ENCODE results near the gene IFIT2.

Gene IFIT2

DNA sequence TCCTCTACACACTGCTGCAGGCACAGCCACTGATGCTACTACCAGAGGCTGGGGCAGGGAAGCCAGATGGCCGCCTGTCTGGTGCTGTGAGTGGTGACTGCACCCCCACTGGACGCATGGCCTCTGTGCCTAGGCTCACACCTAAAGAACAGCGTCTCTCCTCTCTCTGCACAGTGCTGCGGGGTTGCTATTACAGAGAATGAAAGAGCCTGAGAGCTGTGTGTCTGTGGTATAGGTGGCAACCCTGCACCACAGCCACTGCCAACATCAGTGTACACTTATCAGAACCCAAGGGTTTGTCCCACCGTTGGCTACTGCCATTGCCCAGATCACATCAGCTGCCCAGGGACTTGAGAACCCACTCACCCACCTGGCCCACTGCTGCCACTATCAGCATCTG, 4.1 kb upstream of the IFIT2 start:
- no peaks in the 10 kb centered on the region for H3K9me3 ChIP-seq (ENCODE audit: control insufficient read depth, low read length)
- H3K4me1 ChIP-seq (ENCODE audit: control insufficient read depth, insufficient read depth, low read length, poor library complexity, severe bottlenecking), result no peaks in the 10 kb centered on the region
- no peak overlapping the region for H3K4me3 ChIP-seq (ENCODE audit: extremely low read depth, insufficient read depth, low read length, poor library complexity, severe bottlenecking)
- 94 to 100% methylated on average over 2 to 4 of the region's 5 CpGs for WGBS, 2 experiments (ENCODE audit: insufficient coverage in 2 of 2)
- H3K36me3 ChIP-seq (ENCODE audit: control insufficient read depth, insufficient read depth, low read length), result no peaks in the 10 kb centered on the region
- H3K27ac ChIP-seq (ENCODE audit: low read depth, low read length, severe bottlenecking), result no peak overlapping the region

DNA sequence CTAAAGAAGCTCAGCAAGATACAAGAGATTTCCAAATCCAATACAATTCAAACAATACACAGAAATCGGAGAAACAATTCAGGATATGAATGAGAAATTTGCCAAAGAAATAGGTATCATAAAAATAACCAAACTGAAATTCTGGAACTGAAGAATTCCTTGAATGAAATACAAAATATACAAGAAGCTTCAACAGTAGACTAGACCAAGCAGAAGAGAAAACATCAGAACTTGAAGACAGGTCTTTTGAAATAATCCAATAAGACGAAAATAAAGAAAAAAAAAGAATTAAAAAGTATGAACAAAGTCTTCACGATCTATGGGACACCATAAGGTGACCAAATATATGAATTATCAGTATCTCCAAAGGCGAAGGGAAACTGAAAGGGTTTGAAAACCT, 2.8 kb upstream of the IFIT2 start:
- WGBS, 2 experiments (ENCODE audit: insufficient coverage in 2 of 2), result no CpG with 5 or more reads among the region's 4 CpGs
- Histone ChIP-seq H3K4me1 (ENCODE audit: control insufficient read depth, insufficient read depth, low read length, poor library complexity, severe bottlenecking) (no peaks in the 10 kb centered on the region), H3K9me3 (ENCODE audit: control insufficient read depth, low read length) (no peaks in the 10 kb centered on the region), H3K27ac (ENCODE audit: low read depth, low read length, severe bottlenecking) (no peak overlapping the region), H3K36me3 (ENCODE audit: control insufficient read depth, insufficient read depth, low read length) (no peaks in the 10 kb centered on the region), H3K4me3 (ENCODE audit: extremely low read depth, insufficient read depth, low read length, poor library complexity, severe bottlenecking) (no peak overlapping the region)

DNA sequence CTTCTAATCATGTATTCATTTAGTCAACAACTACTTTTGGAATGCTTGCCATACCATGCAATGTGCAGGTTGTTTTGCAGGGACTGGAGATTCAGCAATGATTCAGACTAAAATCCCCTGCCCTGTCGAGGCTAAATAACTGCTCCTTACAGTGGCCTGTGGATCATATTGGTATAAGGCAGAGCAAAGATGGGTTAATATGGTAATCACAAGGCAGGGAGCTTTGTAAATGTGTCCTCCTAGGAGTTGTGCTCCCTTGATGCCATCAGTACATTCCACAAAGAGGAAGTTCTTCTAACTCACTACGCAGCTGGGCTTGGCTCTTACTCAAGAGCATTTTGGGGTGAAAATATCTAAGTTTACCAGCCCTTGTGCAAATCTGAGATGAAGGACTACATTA, 614 bp upstream of the IFIT2 start:
- H3K27ac ChIP-seq (ENCODE audit: low read depth, low read length, severe bottlenecking), result no peak overlapping the region
- no peaks in the 10 kb centered on the region for H3K9me3 ChIP-seq (ENCODE audit: control insufficient read depth, low read length)
- 60 to 100% methylated on average over 1 of the region's 2 CpGs for WGBS, 2 experiments (ENCODE audit: insufficient coverage in 2 of 2)
- no peak overlapping the region for H3K4me3 ChIP-seq (ENCODE audit: extremely low read depth, insufficient read depth, low read length, poor library complexity, severe bottlenecking)
- no peaks in the 10 kb centered on the region for H3K4me1 ChIP-seq (ENCODE audit: control insufficient read depth, insufficient read depth, low read length, poor library complexity, severe bottlenecking)
- H3K36me3 ChIP-seq (ENCODE audit: control insufficient read depth, insufficient read depth, low read length), result no peaks in the 10 kb centered on the region

DNA sequence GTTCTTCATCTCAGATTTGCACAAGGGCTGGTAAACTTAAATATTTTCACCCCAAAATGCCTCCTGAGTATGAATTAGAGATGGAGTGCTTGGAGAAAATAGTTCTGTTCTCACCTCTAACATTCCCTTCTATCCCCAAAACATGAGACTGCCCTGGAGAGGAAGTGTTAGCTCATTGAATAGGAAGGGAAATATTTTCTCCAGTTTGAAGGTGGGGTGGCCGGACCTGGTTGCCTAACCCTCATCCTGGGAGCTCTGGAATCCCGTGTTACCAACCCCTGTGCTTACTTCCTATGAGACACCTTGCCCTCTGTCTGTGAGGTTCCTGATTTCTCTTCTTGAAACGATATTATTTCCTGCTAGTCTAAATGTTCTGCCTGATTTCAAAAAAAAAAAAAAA, 779 bp downstream of the IFIT2 start:
- no peaks in the 10 kb centered on the region for H3K9me3 ChIP-seq (ENCODE audit: control insufficient read depth, low read length)
- no peak overlapping the region for H3K27ac ChIP-seq (ENCODE audit: low read depth, low read length, severe bottlenecking)
- 93% methylated on average over 2 of the region's 3 CpGs; no CpG with 5 or more reads in 1 of the 2 experiments for WGBS, 2 experiments (ENCODE audit: insufficient coverage in 2 of 2)
- H3K36me3 ChIP-seq (ENCODE audit: control insufficient read depth, insufficient read depth, low read length), result no peaks in the 10 kb centered on the region
- H3K4me3 ChIP-seq (ENCODE audit: extremely low read depth, insufficient read depth, low read length, poor library complexity, severe bottlenecking), result no peak overlapping the region
- no peaks in the 10 kb centered on the region for H3K4me1 ChIP-seq (ENCODE audit: control insufficient read depth, insufficient read depth, low read length, poor library complexity, severe bottlenecking)

DNA sequence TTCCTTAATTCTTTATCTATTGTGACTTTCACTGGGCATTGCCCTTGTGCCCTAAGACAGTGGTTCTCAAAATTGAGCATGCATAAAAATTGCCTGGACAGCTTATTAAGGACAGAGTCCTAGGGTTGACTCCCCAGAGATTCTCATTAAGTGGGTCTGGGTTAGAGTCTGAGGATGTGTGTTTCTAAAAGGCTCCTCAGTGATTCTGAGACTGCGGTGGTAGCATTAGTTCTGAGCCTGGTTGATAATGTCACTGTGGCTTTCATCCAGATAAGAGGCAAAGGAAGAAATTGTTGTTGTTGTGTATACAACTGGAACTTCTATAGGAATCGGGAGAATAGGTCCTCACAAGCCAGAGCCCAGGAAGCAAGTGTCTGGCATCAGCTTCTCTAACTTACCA, 1.3 kb downstream of the IFIT2 start:
- no peaks in the 10 kb centered on the region for H3K4me1 ChIP-seq (ENCODE audit: control insufficient read depth, insufficient read depth, low read length, poor library complexity, severe bottlenecking)
- no peaks in the 10 kb centered on the region for H3K9me3 ChIP-seq (ENCODE audit: control insufficient read depth, low read length)
- H3K36me3 ChIP-seq (ENCODE audit: control insufficient read depth, insufficient read depth, low read length), result no peaks in the 10 kb centered on the region
- H3K4me3 ChIP-seq (ENCODE audit: extremely low read depth, insufficient read depth, low read length, poor library complexity, severe bottlenecking), result no peak overlapping the region
- no peak overlapping the region for H3K27ac ChIP-seq (ENCODE audit: low read depth, low read length, severe bottlenecking)
- 100% methylated on average over 1 of the region's 2 CpGs for WGBS, 2 experiments (ENCODE audit: insufficient coverage in 2 of 2)

DNA sequence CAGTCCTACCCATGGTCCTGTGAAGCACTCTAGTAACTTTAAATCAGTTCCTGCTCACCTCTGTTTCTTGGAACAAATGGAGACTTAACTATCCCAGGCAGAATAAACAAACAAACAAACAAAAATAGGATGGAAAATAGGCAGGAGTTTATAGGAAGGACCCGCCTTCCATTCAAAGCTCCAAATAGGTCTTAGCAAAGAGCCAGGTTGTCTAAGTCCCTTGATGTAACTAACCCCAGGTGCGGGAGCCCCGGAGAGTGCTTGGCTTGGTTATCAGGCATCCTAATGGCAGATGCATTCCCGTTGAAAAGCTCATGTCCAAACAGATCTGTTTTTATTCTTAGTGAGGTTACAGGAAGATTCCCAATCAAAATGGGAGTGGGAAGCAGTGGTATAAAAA, 2.2 kb downstream of the IFIT2 start:
- Histone ChIP-seq H3K4me3 (ENCODE audit: extremely low read depth, insufficient read depth, low read length, poor library complexity, severe bottlenecking) (no peak overlapping the region), H3K4me1 (ENCODE audit: control insufficient read depth, insufficient read depth, low read length, poor library complexity, severe bottlenecking) (no peaks in the 10 kb centered on the region), H3K27ac (ENCODE audit: low read depth, low read length, severe bottlenecking) (no peak overlapping the region), H3K9me3 (ENCODE audit: control insufficient read depth, low read length) (no peaks in the 10 kb centered on the region), H3K36me3 (ENCODE audit: control insufficient read depth, insufficient read depth, low read length) (no peaks in the 10 kb centered on the region)
- 97 to 100% methylated on average over 3 to 4 of the region's 4 CpGs for WGBS, 2 experiments (ENCODE audit: insufficient coverage in 2 of 2)

DNA sequence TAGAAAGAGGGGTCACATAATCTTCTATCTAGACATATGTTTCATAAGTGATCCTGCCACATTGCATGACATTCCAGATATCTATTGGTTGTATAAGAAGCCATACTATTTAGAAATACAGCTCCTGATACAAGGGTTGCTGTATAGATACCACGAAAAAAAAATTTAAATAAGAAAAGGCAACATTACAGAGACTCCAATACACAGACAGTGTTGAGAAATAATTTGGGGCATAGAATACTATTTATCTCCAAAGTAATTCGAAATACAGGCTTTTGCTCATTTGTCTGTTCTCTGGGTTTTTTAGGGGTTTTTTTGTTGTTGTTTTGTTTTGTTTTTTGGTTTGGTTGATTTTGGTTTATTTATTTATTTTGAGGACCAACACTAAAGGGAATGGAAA, 2.6 kb downstream of the IFIT2 start:
- H3K9me3 ChIP-seq (ENCODE audit: control insufficient read depth, low read length), result no peaks in the 10 kb centered on the region
- no peaks in the 10 kb centered on the region for H3K4me1 ChIP-seq (ENCODE audit: control insufficient read depth, insufficient read depth, low read length, poor library complexity, severe bottlenecking)
- WGBS, 2 experiments (ENCODE audit: insufficient coverage in 2 of 2), result no CpG with 5 or more reads among the region's 2 CpGs
- no peaks in the 10 kb centered on the region for H3K36me3 ChIP-seq (ENCODE audit: control insufficient read depth, insufficient read depth, low read length)
- H3K4me3 ChIP-seq (ENCODE audit: extremely low read depth, insufficient read depth, low read length, poor library complexity, severe bottlenecking), result no peak overlapping the region
- H3K27ac ChIP-seq (ENCODE audit: low read depth, low read length, severe bottlenecking), result no peak overlapping the region

DNA sequence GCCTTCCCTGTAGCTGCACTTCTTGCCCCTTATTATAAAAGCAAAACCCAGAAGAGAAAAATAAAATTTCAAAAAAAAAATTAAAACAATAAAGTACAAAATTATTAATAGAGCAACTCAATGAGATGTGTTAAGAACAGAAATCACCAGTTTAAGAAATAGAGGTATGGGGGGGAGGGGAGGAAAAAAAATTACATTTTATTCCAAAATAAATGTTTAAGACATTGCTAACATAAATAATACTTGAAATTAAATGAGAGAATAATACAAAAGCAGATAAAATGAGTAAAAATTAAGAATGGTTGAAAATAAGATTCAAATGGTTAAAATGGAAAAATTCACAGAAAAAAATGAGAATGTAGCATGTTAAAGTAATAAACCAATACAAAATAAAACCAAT, 3.1 kb downstream of the IFIT2 start:
- Histone ChIP-seq H3K36me3 (ENCODE audit: control insufficient read depth, insufficient read depth, low read length) (no peaks in the 10 kb centered on the region), H3K4me3 (ENCODE audit: extremely low read depth, insufficient read depth, low read length, poor library complexity, severe bottlenecking) (no peak overlapping the region), H3K9me3 (ENCODE audit: control insufficient read depth, low read length) (no peaks in the 10 kb centered on the region), H3K4me1 (ENCODE audit: control insufficient read depth, insufficient read depth, low read length, poor library complexity, severe bottlenecking) (no peaks in the 10 kb centered on the region), H3K27ac (ENCODE audit: low read depth, low read length, severe bottlenecking) (no peak overlapping the region)

DNA sequence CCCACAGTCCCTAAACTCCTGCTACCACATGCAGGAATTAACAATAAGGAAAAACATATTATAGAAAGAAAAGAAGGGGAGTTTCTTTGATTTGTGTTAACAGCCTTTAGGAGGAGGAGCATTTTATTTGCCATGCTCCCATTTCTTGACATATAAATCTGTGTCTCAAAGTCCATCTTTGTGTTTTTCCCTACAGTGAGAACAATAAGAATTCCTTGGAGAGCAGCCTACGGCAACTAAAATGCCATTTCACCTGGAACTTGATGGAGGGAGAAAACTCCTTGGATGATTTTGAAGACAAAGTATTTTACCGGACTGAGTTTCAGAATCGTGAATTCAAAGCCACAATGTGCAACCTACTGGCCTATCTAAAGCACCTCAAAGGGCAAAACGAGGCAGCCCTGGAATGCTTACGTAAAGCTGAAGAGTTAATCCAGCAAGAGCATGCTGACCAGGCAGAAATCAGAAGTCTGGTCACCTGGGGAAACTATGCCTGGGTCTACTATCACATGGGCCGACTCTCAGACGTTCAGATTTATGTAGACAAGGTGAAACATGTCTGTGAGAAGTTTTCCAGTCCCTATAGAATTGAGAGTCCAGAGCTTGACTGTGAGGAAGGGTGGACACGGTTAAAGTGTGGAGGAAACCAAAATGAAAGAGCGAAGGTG, 4.1 kb downstream of the IFIT2 start:
- no peaks in the 10 kb centered on the region for H3K4me1 ChIP-seq (ENCODE audit: control insufficient read depth, insufficient read depth, low read length, poor library complexity, severe bottlenecking)
- no peak overlapping the region for H3K4me3 ChIP-seq (ENCODE audit: extremely low read depth, insufficient read depth, low read length, poor library complexity, severe bottlenecking)
- H3K27ac ChIP-seq (ENCODE audit: low read depth, low read length, severe bottlenecking), result no peak overlapping the region
- WGBS, 2 experiments (ENCODE audit: insufficient coverage in 2 of 2), result 94 to 98% methylated on average over 8 to 9 of the region's 9 CpGs
- H3K9me3 ChIP-seq (ENCODE audit: control insufficient read depth, low read length), result no peaks in the 10 kb centered on the region
- H3K36me3 ChIP-seq (ENCODE audit: control insufficient read depth, insufficient read depth, low read length), result no peaks in the 10 kb centered on the region

DNA sequence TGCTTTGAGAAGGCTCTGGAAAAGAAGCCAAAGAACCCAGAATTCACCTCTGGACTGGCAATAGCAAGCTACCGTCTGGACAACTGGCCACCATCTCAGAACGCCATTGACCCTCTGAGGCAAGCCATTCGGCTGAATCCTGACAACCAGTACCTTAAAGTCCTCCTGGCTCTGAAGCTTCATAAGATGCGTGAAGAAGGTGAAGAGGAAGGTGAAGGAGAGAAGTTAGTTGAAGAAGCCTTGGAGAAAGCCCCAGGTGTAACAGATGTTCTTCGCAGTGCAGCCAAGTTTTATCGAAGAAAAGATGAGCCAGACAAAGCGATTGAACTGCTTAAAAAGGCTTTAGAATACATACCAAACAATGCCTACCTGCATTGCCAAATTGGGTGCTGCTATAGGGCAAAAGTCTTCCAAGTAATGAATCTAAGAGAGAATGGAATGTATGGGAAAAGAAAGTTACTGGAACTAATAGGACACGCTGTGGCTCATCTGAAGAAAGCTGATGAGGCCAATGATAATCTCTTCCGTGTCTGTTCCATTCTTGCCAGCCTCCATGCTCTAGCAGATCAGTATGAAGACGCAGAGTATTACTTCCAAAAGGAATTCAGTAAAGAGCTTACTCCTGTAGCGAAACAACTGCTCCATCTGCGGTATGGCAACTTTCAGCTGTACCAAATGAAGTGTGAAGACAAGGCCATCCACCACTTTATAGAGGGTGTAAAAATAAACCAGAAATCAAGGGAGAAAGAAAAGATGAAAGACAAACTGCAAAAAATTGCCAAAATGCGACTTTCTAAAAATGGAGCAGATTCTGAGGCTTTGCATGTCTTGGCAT, 4.8 kb downstream of the IFIT2 start:
- 98% methylated on average over 12 to 13 of the region's 13 CpGs for WGBS, 2 experiments (ENCODE audit: insufficient coverage in 2 of 2)
- no peak overlapping the region for H3K27ac ChIP-seq (ENCODE audit: low read depth, low read length, severe bottlenecking)
- no peaks in the 10 kb centered on the region for H3K36me3 ChIP-seq (ENCODE audit: control insufficient read depth, insufficient read depth, low read length)
- H3K4me1 ChIP-seq (ENCODE audit: control insufficient read depth, insufficient read depth, low read length, poor library complexity, severe bottlenecking), result no peaks in the 10 kb centered on the region
- no peak overlapping the region for H3K4me3 ChIP-seq (ENCODE audit: extremely low read depth, insufficient read depth, low read length, poor library complexity, severe bottlenecking)
- no peaks in the 10 kb centered on the region for H3K9me3 ChIP-seq (ENCODE audit: control insufficient read depth, low read length)

DNA sequence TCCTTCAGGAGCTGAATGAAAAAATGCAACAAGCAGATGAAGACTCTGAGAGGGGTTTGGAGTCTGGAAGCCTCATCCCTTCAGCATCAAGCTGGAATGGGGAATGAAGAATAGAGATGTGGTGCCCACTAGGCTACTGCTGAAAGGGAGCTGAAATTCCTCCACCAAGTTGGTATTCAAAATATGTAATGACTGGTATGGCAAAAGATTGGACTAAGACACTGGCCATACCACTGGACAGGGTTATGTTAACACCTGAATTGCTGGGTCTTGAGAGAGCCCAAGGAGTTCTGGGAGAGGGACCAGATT, 5.4 kb downstream of the IFIT2 start:
- Histone ChIP-seq H3K27ac (ENCODE audit: low read depth, low read length, severe bottlenecking) (no peak overlapping the region), H3K9me3 (ENCODE audit: control insufficient read depth, low read length) (no peaks in the 10 kb centered on the region), H3K4me3 (ENCODE audit: extremely low read depth, insufficient read depth, low read length, poor library complexity, severe bottlenecking) (no peak overlapping the region), H3K36me3 (ENCODE audit: control insufficient read depth, insufficient read depth, low read length) (no peaks in the 10 kb centered on the region), H3K4me1 (ENCODE audit: control insufficient read depth, insufficient read depth, low read length, poor library complexity, severe bottlenecking) (no peaks in the 10 kb centered on the region)
